Ishikawa (cell line): Measurements from ENCODE around the gene PLA2G1B.

Experiments
- CEBPB ChIP-seq: IDR thresholded peaks from 2 replicates; pipeline ENCODE4 v1.6.1; 2012
- CREB1 ChIP-seq: IDR thresholded peaks from 2 replicates; pipeline ENCODE4 v1.6.1; 2012; ENCODE audit warnings: low read depth
- EGR1 ChIP-seq: IDR thresholded peaks from 2 replicates; pipeline ENCODE4 v1.6.1; 2012
- EP300 ChIP-seq: IDR thresholded peaks from 2 replicates; pipeline ENCODE4 v1.6.1; 2012; ENCODE audit warnings: borderline replicate concordance
- FOXM1 ChIP-seq: IDR thresholded peaks from 2 replicates; pipeline ENCODE4 v1.6.1; 2012; ENCODE audit warnings: low read depth, borderline replicate concordance
- NFIC ChIP-seq: IDR thresholded peaks from 2 replicates; pipeline ENCODE4 v1.6.1; 2012
- RAD21 ChIP-seq: IDR thresholded peaks from 2 replicates; pipeline ENCODE4 v1.6.1; 2012; ENCODE audit warnings: low read depth
- TAF1 ChIP-seq: IDR thresholded peaks from 2 replicates; pipeline ENCODE4 v1.6.1; 2012; ENCODE audit warnings: low read depth, mild to moderate bottlenecking
- TCF12 ChIP-seq: IDR thresholded peaks from 2 replicates; pipeline ENCODE4 v1.6.1; 2012; ENCODE audit warnings: low read depth
- TEAD4 ChIP-seq: IDR thresholded peaks from 2 replicates; pipeline ENCODE4 v1.6.1; 2012
- YY1 ChIP-seq: IDR thresholded peaks from 2 replicates; pipeline ENCODE4 v1.6.1; 2012; ENCODE audit warnings: low read depth
- ZBTB7A ChIP-seq: IDR thresholded peaks from 2 replicates; pipeline ENCODE4 v1.6.1; 2012; ENCODE audit warnings: low read depth
- TF ChIP-seq, protein P1 (sequence below): IDR thresholded peaks from 2 replicates; pipeline ENCODE4 v1.6.1; 2012; ENCODE audit warnings: low read depth, mild to moderate bottlenecking
- TF ChIP-seq, protein P2 (sequence below): IDR thresholded peaks from 2 replicates; pipeline ENCODE4 v1.6.1; 2012
- TF ChIP-seq, protein P3 (sequence below): IDR thresholded peaks from 2 replicates; pipeline ENCODE4 v1.6.1; 2012

PLA2G1B gene

DNA sequence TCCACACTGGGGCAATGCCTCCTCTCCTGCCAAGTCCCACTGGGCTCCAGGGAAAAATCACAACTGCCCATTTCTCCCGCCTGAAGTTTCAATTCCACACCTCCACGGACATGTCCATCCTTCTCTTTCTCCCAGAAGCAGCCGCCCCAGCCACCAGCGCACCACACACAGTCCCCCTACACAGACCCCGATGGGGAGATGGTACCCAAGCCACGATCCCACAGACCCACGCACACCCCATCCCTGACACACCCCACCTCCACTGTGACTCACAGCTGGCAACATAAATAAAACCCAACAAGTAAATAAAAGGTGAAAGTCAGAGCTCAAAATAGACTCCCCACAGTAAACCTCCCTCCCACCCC, 38.7 kb upstream of the PLA2G1B start:
- TF ChIP-seq TEAD4, result no peak
- no peak for TF ChIP-seq EP300
- no peak for TF ChIP-seq CREB1
- TF ChIP-seq FOXM1, result no peak
- TF ChIP-seq, protein P1, sequence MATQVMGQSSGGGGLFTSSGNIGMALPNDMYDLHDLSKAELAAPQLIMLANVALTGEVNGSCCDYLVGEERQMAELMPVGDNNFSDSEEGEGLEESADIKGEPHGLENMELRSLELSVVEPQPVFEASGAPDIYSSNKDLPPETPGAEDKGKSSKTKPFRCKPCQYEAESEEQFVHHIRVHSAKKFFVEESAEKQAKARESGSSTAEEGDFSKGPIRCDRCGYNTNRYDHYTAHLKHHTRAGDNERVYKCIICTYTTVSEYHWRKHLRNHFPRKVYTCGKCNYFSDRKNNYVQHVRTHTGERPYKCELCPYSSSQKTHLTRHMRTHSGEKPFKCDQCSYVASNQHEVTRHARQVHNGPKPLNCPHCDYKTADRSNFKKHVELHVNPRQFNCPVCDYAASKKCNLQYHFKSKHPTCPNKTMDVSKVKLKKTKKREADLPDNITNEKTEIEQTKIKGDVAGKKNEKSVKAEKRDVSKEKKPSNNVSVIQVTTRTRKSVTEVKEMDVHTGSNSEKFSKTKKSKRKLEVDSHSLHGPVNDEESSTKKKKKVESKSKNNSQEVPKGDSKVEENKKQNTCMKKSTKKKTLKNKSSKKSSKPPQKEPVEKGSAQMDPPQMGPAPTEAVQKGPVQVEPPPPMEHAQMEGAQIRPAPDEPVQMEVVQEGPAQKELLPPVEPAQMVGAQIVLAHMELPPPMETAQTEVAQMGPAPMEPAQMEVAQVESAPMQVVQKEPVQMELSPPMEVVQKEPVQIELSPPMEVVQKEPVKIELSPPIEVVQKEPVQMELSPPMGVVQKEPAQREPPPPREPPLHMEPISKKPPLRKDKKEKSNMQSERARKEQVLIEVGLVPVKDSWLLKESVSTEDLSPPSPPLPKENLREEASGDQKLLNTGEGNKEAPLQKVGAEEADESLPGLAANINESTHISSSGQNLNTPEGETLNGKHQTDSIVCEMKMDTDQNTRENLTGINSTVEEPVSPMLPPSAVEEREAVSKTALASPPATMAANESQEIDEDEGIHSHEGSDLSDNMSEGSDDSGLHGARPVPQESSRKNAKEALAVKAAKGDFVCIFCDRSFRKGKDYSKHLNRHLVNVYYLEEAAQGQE, result no peak
- no peak for TF ChIP-seq TCF12
- TF ChIP-seq, protein P2, sequence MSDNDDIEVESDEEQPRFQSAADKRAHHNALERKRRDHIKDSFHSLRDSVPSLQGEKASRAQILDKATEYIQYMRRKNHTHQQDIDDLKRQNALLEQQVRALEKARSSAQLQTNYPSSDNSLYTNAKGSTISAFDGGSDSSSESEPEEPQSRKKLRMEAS, result no peak
- no peak for TF ChIP-seq TAF1
- no peak for TF ChIP-seq NFIC
- TF ChIP-seq, protein P3, sequence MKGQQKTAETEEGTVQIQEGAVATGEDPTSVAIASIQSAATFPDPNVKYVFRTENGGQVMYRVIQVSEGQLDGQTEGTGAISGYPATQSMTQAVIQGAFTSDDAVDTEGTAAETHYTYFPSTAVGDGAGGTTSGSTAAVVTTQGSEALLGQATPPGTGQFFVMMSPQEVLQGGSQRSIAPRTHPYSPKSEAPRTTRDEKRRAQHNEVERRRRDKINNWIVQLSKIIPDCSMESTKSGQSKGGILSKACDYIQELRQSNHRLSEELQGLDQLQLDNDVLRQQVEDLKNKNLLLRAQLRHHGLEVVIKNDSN, result no peak
- TF ChIP-seq RAD21, result no peak
- TF ChIP-seq EGR1, result no peak
- TF ChIP-seq YY1, result no peak
- TF ChIP-seq CEBPB, result no peak
- TF ChIP-seq ZBTB7A, result no peak

GRCh38 chr12:120365675-120366340, 38.2 kb upstream of the PLA2G1B start:
- TF ChIP-seq RAD21 (no peak), CREB1 (no peak), TAF1 (no peak), TCF12 (no peak), ZBTB7A (no peak), FOXM1 (no peak), EGR1 (no peak), CEBPB (no peak)
- TF ChIP-seq, protein P1, result no peak
- TF ChIP-seq, protein P3, result no peak

DNA sequence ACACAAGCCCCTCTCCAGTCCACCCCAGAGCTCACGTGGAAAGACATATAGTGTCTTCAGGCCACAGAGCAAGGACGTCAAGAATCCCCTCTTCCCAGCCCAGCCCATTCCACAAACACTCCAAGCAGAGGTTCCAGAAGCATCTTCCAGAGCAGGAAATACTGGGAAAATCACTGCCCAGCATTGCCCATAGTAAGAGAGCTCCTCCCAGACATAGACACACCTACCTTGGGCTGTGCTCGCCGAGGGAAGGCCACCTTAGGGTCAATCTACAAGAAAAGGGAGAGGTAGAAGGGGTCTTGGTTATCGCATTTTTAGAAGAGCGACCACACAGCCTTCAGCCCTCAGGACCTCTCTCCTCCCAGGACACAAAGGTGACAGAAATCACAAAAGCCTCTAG, 36.9 kb upstream of the PLA2G1B start:
- no peak for TF ChIP-seq TCF12
- TF ChIP-seq CEBPB, result no peak
- no peak for TF ChIP-seq RAD21
- TF ChIP-seq, protein P2, result no peak
- no peak for TF ChIP-seq FOXM1
- TF ChIP-seq TEAD4, result no peak
- TF ChIP-seq ZBTB7A, result no peak
- TF ChIP-seq, protein P1, result no peak
- no peak for TF ChIP-seq EP300
- no peak for TF ChIP-seq YY1

DNA sequence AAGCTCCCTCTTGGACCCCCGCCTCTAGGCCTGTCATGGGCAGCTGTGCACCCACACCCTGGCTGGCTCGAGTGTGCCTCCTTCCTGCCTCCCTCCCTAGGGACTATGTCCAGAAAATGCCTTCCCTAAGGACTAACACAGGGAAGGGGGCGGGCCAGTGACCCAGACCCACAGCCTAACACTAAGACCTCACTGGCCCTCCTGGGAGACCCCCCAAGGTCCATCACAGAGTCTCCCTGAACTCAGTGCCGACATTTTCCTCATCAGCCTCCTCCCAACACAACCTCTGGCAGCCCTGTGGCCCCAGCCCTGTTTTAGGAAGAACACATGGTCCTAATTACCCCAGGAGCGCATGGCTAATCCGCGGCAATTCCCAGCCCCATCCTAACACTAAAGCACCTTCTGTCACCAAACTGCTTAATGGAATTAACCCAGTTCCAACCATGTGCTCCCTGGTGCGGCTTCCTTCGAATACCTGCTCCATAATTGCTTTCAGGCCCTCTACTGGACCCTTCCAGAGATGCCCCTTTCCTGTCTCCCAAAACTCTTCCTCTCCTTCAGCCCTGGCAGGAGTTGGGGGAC, 35.8 kb upstream of the PLA2G1B start:
- TF ChIP-seq CEBPB (no peak), TAF1 (no peak), RAD21 (no peak), FOXM1 (no peak)
- TF ChIP-seq, protein P3, result no peak
